ENCODE measurements around the gene SLC19A2. TPM values are rescaled to one million over a fixed set of nuclear protein-coding genes. Genes with fewer than 3 reads are reported as not detected.

Gene SLC19A2
- polyA plus RNA-seq, 1 of the 3 experiments (the other 2 are of a cell fraction), result 3.4 TPM

DNA sequence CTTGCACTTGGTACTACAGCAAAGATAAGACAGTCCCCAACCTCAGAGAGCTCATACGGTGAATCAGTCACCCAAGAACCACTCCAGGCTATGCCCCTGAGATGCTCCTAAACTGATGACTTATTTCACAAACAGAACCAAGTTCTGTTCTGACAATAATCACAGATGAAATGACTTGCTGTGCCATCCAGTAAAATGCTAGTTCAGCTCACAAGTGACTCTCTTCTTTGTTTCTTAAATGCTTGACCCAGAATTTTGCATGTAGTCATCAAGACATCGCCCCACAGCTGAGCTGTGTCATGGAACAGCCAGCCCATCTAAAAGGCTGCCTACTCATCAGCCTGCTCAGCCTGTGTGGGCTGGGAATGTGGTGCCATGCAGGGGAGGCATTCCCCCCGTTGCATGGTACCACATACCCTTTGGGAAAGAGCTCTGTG, 6.1 kb upstream of the SLC19A2 start:
- Histone ChIP-seq H3K9me2 (no peaks in the 10 kb centered on the region), H3K4me3 (ENCODE audit: low read depth in 2 of 2, low read length in 1 of 2) (no peak overlapping the region), H3K9ac (no peak overlapping the region), H3F3A (replicated peaks; ENCODE audit: insufficient read depth) (peaks cover 5% of the 10 kb centered on the region), H3K4me1 (ENCODE audit: control insufficient read depth in 1 of 2, insufficient read depth in 2 of 2, low read depth in 1 of 2, low read length in 1 of 2) (peaks cover 3 to 6% of the 10 kb centered on the region in 2 experiments), H2AFZ (ENCODE audit: low read depth) (no peak overlapping the region), H3K27me3 (ENCODE audit: insufficient read depth) (no peaks in the 10 kb centered on the region), H3K36me3 (replicated peaks in 1 of 2; ENCODE audit: control insufficient read depth in 1 of 2, insufficient read depth in 2 of 2, low read length in 1 of 2) (no peaks in the 10 kb centered on the region), H3K4me2 (no peak overlapping the region), H3K27ac (ENCODE audit: low read depth in 2 of 2, low read length in 1 of 2) (no peak overlapping the region), H3K79me2 (ENCODE audit: insufficient read depth) (no peaks in the 10 kb centered on the region), H4K20me1 (ENCODE audit: insufficient read depth) (no peaks in the 10 kb centered on the region), H3K9me3 (no peaks in the 10 kb centered on the region)
- 69% methylated on average over 3 of the region's 3 CpGs for WGBS (ENCODE audit: low lambda C conversion rate)
- ChIA-PET CTCF (interaction anchor here (1.1 kb wide), 1 partner anchor 54 kb away, joined by 3 read pairs; no protein-coding TSS in a partner anchor), POLR2A (no interaction called here)
- DNase-seq, result no peak
- TF ChIP-seq EZH2phosphoT487 (IDR thresholded peaks at IDR 0.05; ENCODE audit: borderline replicate concordance, low read depth), result no peak
- no peak for TF ChIP-seq MEF2A (IDR thresholded peaks at IDR 0.05; ENCODE audit: borderline replicate concordance, low read depth)
- no peak for TF ChIP-seq MXI1 (IDR thresholded peaks at IDR 0.05; ENCODE audit: low read depth, low read length)
- no peak for TF ChIP-seq TCF12 (IDR thresholded peaks at IDR 0.05)
- TF ChIP-seq, protein P1, sequence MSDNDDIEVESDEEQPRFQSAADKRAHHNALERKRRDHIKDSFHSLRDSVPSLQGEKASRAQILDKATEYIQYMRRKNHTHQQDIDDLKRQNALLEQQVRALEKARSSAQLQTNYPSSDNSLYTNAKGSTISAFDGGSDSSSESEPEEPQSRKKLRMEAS (IDR thresholded peaks at IDR 0.05; ENCODE audit: low read depth), result no peak
- no peak for TF ChIP-seq FOXM1 (IDR thresholded peaks at IDR 0.05; ENCODE audit: low read depth)
- TF ChIP-seq, protein P2, sequence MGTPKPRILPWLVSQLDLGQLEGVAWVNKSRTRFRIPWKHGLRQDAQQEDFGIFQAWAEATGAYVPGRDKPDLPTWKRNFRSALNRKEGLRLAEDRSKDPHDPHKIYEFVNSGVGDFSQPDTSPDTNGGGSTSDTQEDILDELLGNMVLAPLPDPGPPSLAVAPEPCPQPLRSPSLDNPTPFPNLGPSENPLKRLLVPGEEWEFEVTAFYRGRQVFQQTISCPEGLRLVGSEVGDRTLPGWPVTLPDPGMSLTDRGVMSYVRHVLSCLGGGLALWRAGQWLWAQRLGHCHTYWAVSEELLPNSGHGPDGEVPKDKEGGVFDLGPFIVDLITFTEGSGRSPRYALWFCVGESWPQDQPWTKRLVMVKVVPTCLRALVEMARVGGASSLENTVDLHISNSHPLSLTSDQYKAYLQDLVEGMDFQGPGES (IDR thresholded peaks at IDR 0.05; ENCODE audit: low read depth, low read length), result no peak
- no peak for TF ChIP-seq FOXJ3 (CRISPR knock-in tag; IDR thresholded peaks at IDR 0.05)
- TF ChIP-seq SMC3 (IDR thresholded peaks at IDR 0.05; ENCODE audit: low read depth, low read length), result no peak
- TF ChIP-seq RXRA (IDR thresholded peaks at IDR 0.05; ENCODE audit: borderline replicate concordance, low read depth), result no peak

DNA sequence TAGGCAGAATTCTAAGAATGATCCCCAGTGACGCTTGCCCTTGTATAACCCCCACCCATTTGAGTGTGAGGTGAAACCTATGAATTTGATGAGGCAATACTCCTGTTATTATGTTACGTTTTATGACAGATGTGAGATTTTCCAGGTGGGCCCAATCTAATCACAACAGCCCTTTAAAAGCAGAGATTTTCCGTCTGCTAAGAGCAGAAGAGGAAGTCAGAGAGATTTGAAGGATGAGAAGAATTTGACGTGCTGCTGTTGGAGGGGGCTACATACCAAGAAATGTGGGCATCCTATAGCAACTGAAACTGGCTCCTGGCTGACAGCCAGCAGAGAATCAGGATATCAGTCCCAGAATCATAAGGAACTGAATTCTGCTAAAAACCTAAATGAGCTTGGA, 2.4 kb upstream of the SLC19A2 start:
- CTCF ChIA-PET, result interaction anchor here (1.1 kb wide), 1 partner anchor 61 kb away, joined by 3 read pairs; no protein-coding TSS in a partner anchor
- Histone ChIP-seq H3K9me2 (no peaks in the 10 kb centered on the region), H3K27ac (ENCODE audit: low read depth in 2 of 2, low read length in 1 of 2) (no peak overlapping the region)

More for the DNA sequence above, 2.4 kb upstream of the SLC19A2 start:
- Histone ChIP-seq H3K36me3 (replicated peaks in 1 of 2; ENCODE audit: control insufficient read depth in 1 of 2, insufficient read depth in 2 of 2, low read length in 1 of 2) (no peaks in the 10 kb centered on the region), H3F3A (replicated peaks; ENCODE audit: insufficient read depth) (peaks cover 14% of the 10 kb centered on the region), H3K27me3 (ENCODE audit: insufficient read depth) (no peaks in the 10 kb centered on the region), H3K79me2 (ENCODE audit: insufficient read depth) (peaks cover 19% of the 10 kb centered on the region; the same call in 1 of the 2 replicates), H3K4me1 (ENCODE audit: control insufficient read depth in 1 of 2, insufficient read depth in 2 of 2, low read depth in 1 of 2, low read length in 1 of 2) (peaks cover 10 to 29% of the 10 kb centered on the region in 2 experiments), H2AFZ (ENCODE audit: low read depth) (no peak overlapping the region), H3K4me3 (ENCODE audit: low read depth in 2 of 2, low read length in 1 of 2) (no peak overlapping the region), H3K9me3 (no peaks in the 10 kb centered on the region), H4K20me1 (ENCODE audit: insufficient read depth) (no peaks in the 10 kb centered on the region), H3K4me2 (no peak overlapping the region), H3K9ac (no peak overlapping the region)
- TF ChIP-seq EP300 (IDR thresholded peaks at IDR 0.05; ENCODE audit: borderline replicate concordance in 1 of 2, low read depth in 1 of 2, low read length in 1 of 2) (no peak), JUND (IDR thresholded peaks at IDR 0.05) (no peak), FOXJ3 (CRISPR knock-in tag; IDR thresholded peaks at IDR 0.05) (no peak), RAD21 (IDR thresholded peaks at IDR 0.05; ENCODE audit: low read length) (no peak)
- DNase-seq, result no peak
- 92% methylated on average over 4 of the region's 4 CpGs for WGBS (ENCODE audit: low lambda C conversion rate)
- POLR2A ChIA-PET, result no interaction called here

Data from SK-N-SH (cell line).